PC-3 (cell line): ENCODE measurements around the gene AHNAK2.

Experiments used
- EZH2 ChIP-seq: fragments of 300-600 bp; sonication (generic); IDR thresholded peaks from one replicate; pipeline ENCODE4 v1.6.1; 2017; ENCODE audit warnings: antibody characterized with exemption, mild to moderate bottlenecking, low read length; ENCODE audit not compliant: unreplicated experiment
- TF ChIP-seq, protein P1 (sequence below): fragments of 300-600 bp; sonication (generic); conservative IDR thresholded peaks from 2 replicates; pipeline ENCODE4 v1.5.1; 2017; ENCODE audit warnings: antibody characterized with exemption, low read depth, mild to moderate bottlenecking, low read length

DNA sequence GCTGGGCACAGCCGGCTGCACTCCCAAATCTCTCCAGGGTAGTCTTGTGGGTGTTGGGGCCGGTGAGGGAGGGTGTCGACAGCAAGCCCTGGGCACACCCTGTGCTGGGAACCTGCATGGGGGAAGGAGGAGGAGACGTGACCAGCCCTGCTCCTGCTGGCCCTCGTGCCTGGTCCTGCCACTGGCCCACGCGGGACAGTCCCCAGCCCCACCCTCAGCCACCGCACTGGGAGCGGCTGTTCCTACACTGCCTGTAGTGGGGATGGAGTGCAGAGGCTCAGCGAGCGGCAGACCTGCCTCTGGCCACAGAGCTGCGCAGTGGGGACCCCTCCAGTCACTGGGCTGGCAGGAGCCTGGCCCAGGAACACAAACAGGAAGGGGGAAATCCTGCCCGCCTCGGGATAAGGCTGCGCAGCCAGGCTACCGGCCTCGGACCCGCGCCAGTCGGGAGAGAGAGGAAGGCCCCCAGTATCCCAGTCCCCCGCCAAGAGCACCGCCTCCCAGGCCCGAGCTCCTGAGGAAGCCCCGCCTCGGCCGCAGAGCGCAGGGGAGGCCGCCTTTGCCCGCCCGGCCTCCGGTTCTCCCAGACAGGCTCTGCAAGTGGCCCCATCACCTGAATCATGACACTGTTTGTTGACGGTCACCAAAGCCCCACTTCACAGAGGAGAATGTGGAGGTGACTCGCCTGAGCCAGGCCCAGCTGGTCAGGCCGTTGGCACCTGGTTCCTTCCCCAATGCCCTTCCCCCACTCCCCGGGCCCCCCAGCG lies 10.6 kb downstream of the AHNAK2 start:
- TF ChIP-seq, protein P1, sequence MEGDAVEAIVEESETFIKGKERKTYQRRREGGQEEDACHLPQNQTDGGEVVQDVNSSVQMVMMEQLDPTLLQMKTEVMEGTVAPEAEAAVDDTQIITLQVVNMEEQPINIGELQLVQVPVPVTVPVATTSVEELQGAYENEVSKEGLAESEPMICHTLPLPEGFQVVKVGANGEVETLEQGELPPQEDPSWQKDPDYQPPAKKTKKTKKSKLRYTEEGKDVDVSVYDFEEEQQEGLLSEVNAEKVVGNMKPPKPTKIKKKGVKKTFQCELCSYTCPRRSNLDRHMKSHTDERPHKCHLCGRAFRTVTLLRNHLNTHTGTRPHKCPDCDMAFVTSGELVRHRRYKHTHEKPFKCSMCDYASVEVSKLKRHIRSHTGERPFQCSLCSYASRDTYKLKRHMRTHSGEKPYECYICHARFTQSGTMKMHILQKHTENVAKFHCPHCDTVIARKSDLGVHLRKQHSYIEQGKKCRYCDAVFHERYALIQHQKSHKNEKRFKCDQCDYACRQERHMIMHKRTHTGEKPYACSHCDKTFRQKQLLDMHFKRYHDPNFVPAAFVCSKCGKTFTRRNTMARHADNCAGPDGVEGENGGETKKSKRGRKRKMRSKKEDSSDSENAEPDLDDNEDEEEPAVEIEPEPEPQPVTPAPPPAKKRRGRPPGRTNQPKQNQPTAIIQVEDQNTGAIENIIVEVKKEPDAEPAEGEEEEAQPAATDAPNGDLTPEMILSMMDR, result no peak
- TF ChIP-seq EZH2, result no peak
